ENCODE data around the gene CCDC28A.

CCDC28A gene

GRCh38 chr6:138833816-138834539 is 60.4 kb downstream of the CCDC28A start:
- no peak for ATAC-seq
- TF ChIP-seq PATZ1 (CRISPR knock-in tag; IDR thresholded peaks at IDR 0.05; ENCODE audit: borderline replicate concordance), result 0 out of 2 replicates have a peak, but pooled peaks have one; percentile 20
- no peak for TF ChIP-seq OSR1 (CRISPR knock-in tag; IDR thresholded peaks at IDR 0.05)
- no peak for TF ChIP-seq ZFP30 (CRISPR knock-in tag; IDR thresholded peaks at IDR 0.05)
- TF ChIP-seq ISL1 (CRISPR knock-in tag; IDR thresholded peaks at IDR 0.05), result peak; percentile 92
- TF ChIP-seq SNAI2 (CRISPR knock-in tag; IDR thresholded peaks at IDR 0.05), result no peak
- no peak for TF ChIP-seq TSHZ2 (CRISPR knock-in tag; IDR thresholded peaks at IDR 0.05)
- no peak for TF ChIP-seq TCF4 (CRISPR knock-in tag; IDR thresholded peaks at IDR 0.05; ENCODE audit: borderline replicate concordance)
- no peak for TF ChIP-seq GLIS3 (CRISPR knock-in tag; IDR thresholded peaks at IDR 0.05)

- ATAC-seq, result no peak
- TF ChIP-seq ZC3H10 (CRISPR knock-in tag; IDR thresholded peaks at IDR 0.05) (no peak), CSRNP3 (CRISPR knock-in tag; IDR thresholded peaks at IDR 0.05) (no peak), TSHZ2 (CRISPR knock-in tag; IDR thresholded peaks at IDR 0.05) (no peak), RARB (CRISPR knock-in tag; IDR thresholded peaks at IDR 0.05) (no peak), BACH2 (CRISPR knock-in tag; IDR thresholded peaks at IDR 0.05; ENCODE audit: borderline replicate concordance) (no peak)
Observed at GRCh38 chr6:138837246-138837645, 63.7 kb downstream of the CCDC28A start.

Measured in SK-N-SH treated with all-trans-retinoic acid at 6 μM for 48 hours (cell line).